B cell (primary cell): Measurements from ENCODE around the gene CARMIL1. TPM values are rescaled to one million over a fixed set of nuclear protein-coding genes. Genes with fewer than 3 reads are reported as not detected.

Source experiments
- ATAC-seq: fragments of 200-7000 bp; cut with Tn5 transposase; one replicate; pipeline ENCODE4 v1.10.0; 2021; ENCODE audit warnings: low read depth, mild to moderate bottlenecking, moderate number of reproducible peaks, moderate library complexity
- CTCF ChIA-PET: fragments of 350-600 bp; sonication (Branson Sonifier 250); formaldehyde crosslinking; loops from one replicate; lab custom pipeline; 2021; ENCODE audit warnings: antibody characterized with exemption, inconsistent platforms; lab: Charles Lee
- POLR2A ChIA-PET: fragments of 350-600 bp; sonication (Branson Sonifier 250); formaldehyde crosslinking; loops from one replicate; lab custom pipeline; 2021; ENCODE audit warnings: antibody characterized with exemption; lab: Charles Lee
- DNase-seq: peaks from one replicate; pipeline ENCODE4 v3.0.0; 2013
- H2AFZ ChIP-seq: 2 replicates; pipeline ENCODE4 v1.6.1; 2012; ENCODE audit warnings: mild to moderate bottlenecking, low read depth, low read length; ENCODE audit not compliant: insufficient read depth, poor library complexity, severe bottlenecking
- H3K27ac ChIP-seq, 2 donors: 1 replicate in 1 of 2; 2 replicates in 1 of 2; pipeline ENCODE4 v1.5.1; 2012 to 2013; ENCODE audit warnings: low read length in 2 of 2, mild to moderate bottlenecking in 2 of 2, moderate library complexity in 1 of 2
- H3K27me3 ChIP-seq, 4 experiments: fragments of 200-600 bp in 1 of 4; sonication (generic) in 1 of 4; replicated peaks in 1 of 4; 1 replicate in 2 of 4; 2 replicates in 2 of 4; pipeline versions ENCODE4 v1.6.1 to v1.7.0; 2013 to 2016; ENCODE audit warnings: low read length in 3 of 4, mild to moderate bottlenecking in 2 of 4, mixed read lengths in 1 of 4, moderate library complexity in 1 of 4; ENCODE audit not compliant: insufficient read depth in 4 of 4, control insufficient read depth in 3 of 4; ENCODE audit errors: control extremely low read depth in 1 of 4
- H3K36me3 ChIP-seq, 2 experiments: replicated peaks in 1 of 2; 1 replicate in 1 of 2; 2 replicates in 1 of 2; pipeline versions ENCODE4 v1.6.1 to v1.7.1; 2013; ENCODE audit warnings: low read length in 1 of 2; ENCODE audit not compliant: insufficient read depth in 2 of 2, control insufficient read depth in 1 of 2; ENCODE audit errors: control extremely low read depth in 1 of 2, extremely low read depth in 1 of 2
- H3K4me1 ChIP-seq, 2 donors: fragments of 200-600 bp in 1 of 2; sonication (generic) in 1 of 2; 1 replicate in 1 of 2; 2 replicates in 1 of 2; pipeline versions ENCODE4 v1.5.1 to v1.6.1; 2013 to 2017; ENCODE audit warnings: low read length in 2 of 2; ENCODE audit not compliant: control insufficient read depth in 2 of 2, insufficient read depth in 2 of 2
- H3K4me2 ChIP-seq: replicated peaks from 2 replicates; pipeline ENCODE3; 2012; ENCODE audit warnings: mild to moderate bottlenecking, low read depth, low read length; ENCODE audit not compliant: poor library complexity, severe bottlenecking
- H3K4me3 ChIP-seq, 5 experiments: fragments of 200-600 bp in 1 of 5; sonication (generic) in 1 of 5; 1 replicate in 3 of 5; 2 replicates in 2 of 5; pipeline versions ENCODE4 v1.5.1 to v1.7.0; 2011 to 2016; ENCODE audit warnings: low read length in 4 of 5, mild to moderate bottlenecking in 4 of 5, low read depth in 2 of 5, control low read depth in 1 of 5, moderate library complexity in 1 of 5; ENCODE audit not compliant: insufficient read depth in 1 of 5; ENCODE audit errors: control extremely low read depth in 1 of 5, extremely low read depth in 1 of 5
- H3K79me2 ChIP-seq: fragments of 200-600 bp; sonication (generic); one replicate; pipeline ENCODE4 v1.6.0; 2016; ENCODE audit warnings: low read length; ENCODE audit not compliant: control insufficient read depth, insufficient read depth
- H3K9ac ChIP-seq: fragments of 200-600 bp; sonication (generic); 2 replicates; pipeline ENCODE4 v1.6.1; 2017; ENCODE audit warnings: mild to moderate bottlenecking, low read length, moderate library complexity
- H3K9me3 ChIP-seq, 3 donors: one replicate each; pipeline versions ENCODE4 v1.6.1 to v1.7.1; 2013; ENCODE audit warnings: low read length in 2 of 3; ENCODE audit not compliant: control insufficient read depth in 2 of 3, insufficient read depth in 1 of 3; ENCODE audit errors: control extremely low read depth in 1 of 3
- H4K20me1 ChIP-seq: 2 replicates; pipeline ENCODE4 v1.6.0; 2012; ENCODE audit warnings: mild to moderate bottlenecking, low read length; ENCODE audit not compliant: insufficient read depth, control insufficient read depth, poor library complexity, severe bottlenecking
- H3K27ac Mint-ChIP-seq: one replicate; pipeline ENCODE4 v1.8.0; 2021; ENCODE audit warnings: mixed read lengths
- H3K27me3 Mint-ChIP-seq: one replicate; pipeline ENCODE4 v1.8.0; 2021; ENCODE audit warnings: mixed read lengths
- H3K4me1 Mint-ChIP-seq: one replicate; pipeline ENCODE4 v1.8.0; 2021; ENCODE audit warnings: mixed read lengths
- H3K4me3 Mint-ChIP-seq: one replicate; pipeline ENCODE4 v1.8.0; 2021; ENCODE audit warnings: mixed read lengths
- H3K9me3 Mint-ChIP-seq: one replicate; pipeline ENCODE4 v1.8.0; 2022; ENCODE audit warnings: mixed read lengths; ENCODE audit not compliant: insufficient read depth
- CTCF ChIP-seq: fragments of 200-600 bp; IDR thresholded peaks from one replicate; pipeline ENCODE4 v1.8.0; 2022; ENCODE audit warnings: antibody characterized with exemption, mild to moderate bottlenecking
- EZH2 ChIP-seq: IDR thresholded peaks from 2 replicates; pipeline ENCODE4 v1.6.1; 2012; ENCODE audit warnings: borderline replicate concordance, low read depth, mild to moderate bottlenecking, moderate library complexity, low read length; ENCODE audit not compliant: insufficient read depth, poor library complexity, severe bottlenecking
- WGBS: methylation state at CpG from one replicate; pipeline ENCODE4 v1.1.5; 2013; ENCODE audit warnings: missing lambda C conversion rate; ENCODE audit not compliant: insufficient coverage; 5-methylcytosine and 5-hydroxymethylcytosine counted together
- intact Hi-C: fragments of 100-400 bp; cut with micrococcal nuclease; formaldehyde crosslinking; loops from one replicate; pipeline ENCODE4 v1.10.0; 2022
- polyA plus RNA-seq: library from polyadenylated mRNA; depleted of rRNA; stranded (reverse); fragments of >200 nt; gene quantifications from 2 replicates; pipeline ENCODE4 v1.2.3, GENCODE V29; 2012
- total RNA-seq, 2 donors: library from RNA; stranded (reverse); fragments of 120-200 nt in 1 of 2; gene quantifications; 1 replicate in 1 of 2; 2 replicates in 1 of 2; pipeline versions ENCODE4 v1.2.3 to v1.2.4, GENCODE V29; 2013 to 2022

CARMIL1 gene
- total and polyA plus RNA-seq, 2 donors (not counting 1 experiment from before 2014, with no cell fraction given), result 7.5 to 11.0 TPM

GRCh38 chr6:25346064-25346463 is 66.9 kb downstream of the CARMIL1 start:
- no peak overlapping the region for H3K27ac ChIP-seq
- TF ChIP-seq EZH2 (no peak), CTCF (no peak)
- H3K4me1 ChIP-seq, result no peaks in the 10 kb centered on the region
- H3K9me3 Mint-ChIP-seq, result no peaks in the 10 kb centered on the region
- H3K9ac ChIP-seq, result no peak overlapping the region
- no peak overlapping the region for H3K4me3 ChIP-seq
- H3K27me3 Mint-ChIP-seq, result peaks cover 4% of the 10 kb centered on the region
- peaks cover 22% of the 10 kb centered on the region for H3K79me2 ChIP-seq
- peaks cover 13% of the 10 kb centered on the region for H3K4me1 Mint-ChIP-seq
- H3K27ac Mint-ChIP-seq, result no peak overlapping the region
- DNase-seq, result no peak
- intact Hi-C loops, result no loop called here
- no peak overlapping the region for H3K4me2 ChIP-seq
- no peak overlapping the region for H3K4me3 Mint-ChIP-seq
- ChIA-PET CTCF (interaction anchor here (0.6 to 0.8 kb wide), 2 partner anchors 75 to 144 kb away, joined by 3 read pairs; no protein-coding TSS in a partner anchor), POLR2A (no interaction called here)
- WGBS, result 89% methylated on average over 3 of the region's 3 CpGs
- no peak for ATAC-seq
- no peak overlapping the region for H2AFZ ChIP-seq
- no peaks in the 10 kb centered on the region for H3K36me3 ChIP-seq
- H4K20me1 ChIP-seq, result peaks cover 14% of the 10 kb centered on the region
- H3K9me3 ChIP-seq, result no peaks in the 10 kb centered on the region
- no peaks in the 10 kb centered on the region for H3K27me3 ChIP-seq

GRCh38 chr6:25350573-25350972 is 71.4 kb downstream of the CARMIL1 start:
- Histone ChIP-seq H3K27me3 (no peaks in the 10 kb centered on the region), H3K4me2 (no peak overlapping the region), H3K4me1 (no peaks in the 10 kb centered on the region), H4K20me1 (peaks cover 8% of the 10 kb centered on the region), H3K27ac (no peak overlapping the region), H2AFZ (no peak overlapping the region), H3K9ac (no peak overlapping the region), H3K4me3 (no peak overlapping the region), H3K9me3 (no peaks in the 10 kb centered on the region), H3K79me2 (peaks cover 9% of the 10 kb centered on the region), H3K36me3 (no peaks in the 10 kb centered on the region)
- DNase-seq (no peak), ATAC-seq (no peak)
- ChIA-PET CTCF (no interaction called here), POLR2A (no interaction called here)
- intact Hi-C loops, result no loop called here
- peaks cover 6% of the 10 kb centered on the region for H3K4me1 Mint-ChIP-seq
- no peak overlapping the region for H3K27ac Mint-ChIP-seq
- H3K27me3 Mint-ChIP-seq, result no peaks in the 10 kb centered on the region
- TF ChIP-seq EZH2 (no peak), CTCF (no peak)
- no peaks in the 10 kb centered on the region for H3K9me3 Mint-ChIP-seq
- H3K4me3 Mint-ChIP-seq, result no peak overlapping the region
